Common myeloid progenitor, CD34-positive (primary cell): ENCODE results near the gene KCNT1.

Experiments used
- CTCF ChIA-PET: fragments of 350-600 bp; sonication (Branson Sonifier 250); formaldehyde crosslinking; loops from one replicate; lab custom pipeline; 2021; ENCODE audit warnings: antibody characterized with exemption; lab: Charles Lee
- POLR2A ChIA-PET: fragments of 350-600 bp; sonication (Branson Sonifier 250); formaldehyde crosslinking; loops from one replicate; lab custom pipeline; 2021; ENCODE audit warnings: antibody characterized with exemption; lab: Charles Lee
- DNase-seq, 3 donors: peaks; one replicate each; pipeline versions ENCODE4 v3.0.0 to v3.0.0-alpha.2; 2013
- H3K27ac ChIP-seq, 2 experiments: 1 replicate in 1 of 2; 2 replicates in 1 of 2; pipeline ENCODE4 v1.7.0; 2013; ENCODE audit warnings: inconsistent platforms in 2 of 2, low read length in 2 of 2, mild to moderate bottlenecking in 2 of 2, low read depth in 1 of 2, moderate library complexity in 1 of 2; ENCODE audit not compliant: severe bottlenecking in 2 of 2, insufficient read depth in 1 of 2, poor library complexity in 1 of 2
- H3K27me3 ChIP-seq, 5 experiments: replicated peaks in 2 of 5; 1 replicate in 3 of 5; 2 replicates in 2 of 5; pipeline versions ENCODE4 v1.6.1 to v1.7.0; 2013; ENCODE audit warnings: low read length in 4 of 5, mild to moderate bottlenecking in 2 of 5, moderate library complexity in 2 of 5, inconsistent platforms in 1 of 5; ENCODE audit not compliant: insufficient read depth in 5 of 5, control insufficient read depth in 4 of 5
- H3K36me3 ChIP-seq, 4 experiments: 1 replicate in 2 of 4; 2 replicates in 2 of 4; pipeline versions ENCODE4 v1.6.1 to v1.7.0; 2013; ENCODE audit warnings: low read length in 3 of 4, control low read depth in 1 of 4, mild to moderate bottlenecking in 1 of 4; ENCODE audit not compliant: control insufficient read depth in 4 of 4, insufficient read depth in 4 of 4
- H3K4me1 ChIP-seq, 4 experiments: 1 replicate in 3 of 4; 2 replicates in 1 of 4; pipeline versions ENCODE4 v1.6.1 to v1.7.1; 2013; ENCODE audit warnings: low read length in 3 of 4, mild to moderate bottlenecking in 3 of 4, control low read depth in 1 of 4, inconsistent platforms in 1 of 4, moderate library complexity in 1 of 4; ENCODE audit not compliant: control insufficient read depth in 4 of 4, insufficient read depth in 4 of 4; ENCODE audit errors: control extremely low read depth in 1 of 4
- H3K4me3 ChIP-seq, 7 experiments: 1 replicate in 4 of 7; 2 replicates in 3 of 7; pipeline versions ENCODE4 v1.5.1 to v1.7.0; 2013; ENCODE audit warnings: mild to moderate bottlenecking in 7 of 7, low read length in 6 of 7, moderate library complexity in 6 of 7, inconsistent platforms in 2 of 7, low read depth in 2 of 7, control low read depth in 1 of 7; ENCODE audit not compliant: insufficient read depth in 4 of 7, control insufficient read depth in 1 of 7; ENCODE audit errors: extremely low read depth in 1 of 7
- H3K9me3 ChIP-seq, 5 experiments: 1 replicate in 4 of 5; 2 replicates in 1 of 5; pipeline versions ENCODE4 v1.6.1 to v1.7.1; 2013; ENCODE audit warnings: low read length in 4 of 5, mild to moderate bottlenecking in 2 of 5, inconsistent platforms in 1 of 5, low read depth in 1 of 5, moderate library complexity in 1 of 5; ENCODE audit not compliant: control insufficient read depth in 4 of 5, insufficient read depth in 2 of 5; ENCODE audit errors: control extremely low read depth in 1 of 5
- WGBS: methylation state at CpG from one replicate; pipeline ENCODE4 v1.1.5; 2013; ENCODE audit not compliant: insufficient coverage; 5-methylcytosine and 5-hydroxymethylcytosine counted together

KCNT1 gene

GRCh38 chr9:135765416-135765815, 63.4 kb downstream of the KCNT1 start:
- Histone ChIP-seq H3K27ac (no peak overlapping the region), H3K36me3 (no peaks in the 10 kb centered on the region), H3K4me3 (no peak overlapping the region), H3K4me1 (no peaks in the 10 kb centered on the region), H3K9me3 (peaks cover 0 to 25% (median 21%) of the 10 kb centered on the region in 5 experiments), H3K27me3 (peaks cover 0 to 3% (median 0%) of the 10 kb centered on the region in 5 experiments)
- 96% methylated on average over 10 of the region's 13 CpGs for WGBS
- DNase-seq: no peak
- POLR2A ChIA-PET: no interaction called here
- CTCF ChIA-PET: no interaction called here

GRCh38 chr9:135766251-135766650, 64.3 kb downstream of the KCNT1 start:
- 100% methylated on average over 4 of the region's 4 CpGs for WGBS
- Histone ChIP-seq H3K9me3 (peaks cover 0 to 25% (median 21%) of the 10 kb centered on the region in 5 experiments), H3K4me1 (no peaks in the 10 kb centered on the region), H3K36me3 (no peaks in the 10 kb centered on the region), H3K27me3 (peaks cover 0 to 3% (median 0%) of the 10 kb centered on the region in 5 experiments), H3K4me3 (no peak overlapping the region), H3K27ac (no peak overlapping the region)
- ChIA-PET CTCF (no interaction called here), POLR2A (no interaction called here)
- DNase-seq: peak; percentile 30 to 56 (median 53)

GRCh38 chr9:135766707-135767106, 64.7 kb downstream of the KCNT1 start:
- Histone ChIP-seq H3K27me3 (peaks cover 0 to 3% (median 0%) of the 10 kb centered on the region in 5 experiments), H3K27ac (no peak overlapping the region), H3K4me3 (no peak overlapping the region), H3K4me1 (no peaks in the 10 kb centered on the region), H3K9me3 (peaks cover 0 to 25% (median 21%) of the 10 kb centered on the region in 5 experiments), H3K36me3 (no peaks in the 10 kb centered on the region)
- POLR2A ChIA-PET: no interaction called here
- DNase-seq: no peak
- CTCF ChIA-PET: no interaction called here
- 92% methylated on average over 4 of the region's 4 CpGs for WGBS

GRCh38 chr9:135768516-135769218, 66.7 kb downstream of the KCNT1 start:
- 96% methylated on average over 39 of the region's 43 CpGs for WGBS
- H3K27ac ChIP-seq: no peak overlapping the region
- ChIA-PET POLR2A (no interaction called here), CTCF (no interaction called here)
- no peaks in the 10 kb centered on the region for H3K4me1 ChIP-seq
- no peak for DNase-seq
- H3K27me3 ChIP-seq: peaks cover 0 to 2% (median 0%) of the 10 kb centered on the region in 5 experiments
- no peaks in the 10 kb centered on the region for H3K36me3 ChIP-seq
- no peak overlapping the region for H3K4me3 ChIP-seq
- H3K9me3 ChIP-seq: peaks cover 0 to 25% (median 21%) of the 10 kb centered on the region in 5 experiments

GRCh38 chr9:135769489-135770202, 67.7 kb downstream of the KCNT1 start:
- WGBS: 89% methylated on average over 20 of the region's 32 CpGs
- ChIA-PET POLR2A (no interaction called here), CTCF (no interaction called here)
- H3K9me3 ChIP-seq: peaks cover 0 to 25% (median 21%) of the 10 kb centered on the region in 5 experiments
- no peak overlapping the region for H3K27ac ChIP-seq
- H3K4me1 ChIP-seq: no peaks in the 10 kb centered on the region
- no peaks in the 10 kb centered on the region for H3K27me3 ChIP-seq
- H3K36me3 ChIP-seq: no peaks in the 10 kb centered on the region
- no peak for DNase-seq
- H3K4me3 ChIP-seq: no peak overlapping the region

- 88% methylated on average over 19 of the region's 19 CpGs for WGBS
- no peak overlapping the region for H3K4me3 ChIP-seq
- no peaks in the 10 kb centered on the region for H3K36me3 ChIP-seq
- ChIA-PET POLR2A (no interaction called here), CTCF (no interaction called here)
- no peaks in the 10 kb centered on the region for H3K4me1 ChIP-seq
- no peak overlapping the region for H3K27ac ChIP-seq
- H3K9me3 ChIP-seq: peaks cover 0 to 23% (median 21%) of the 10 kb centered on the region in 5 experiments
- H3K27me3 ChIP-seq: no peaks in the 10 kb centered on the region
- DNase-seq: peak in 1 of 3 donors; percentile 8
Measured at GRCh38 chr9:135770203-135770535, 68.2 kb downstream of the KCNT1 start.

GRCh38 chr9:135770771-135771170, 68.8 kb downstream of the KCNT1 start:
- CTCF ChIA-PET: no interaction called here
- peaks cover 0 to 19% (median 16%) of the 10 kb centered on the region in 5 experiments for H3K9me3 ChIP-seq
- WGBS: 91% methylated on average over 26 of the region's 26 CpGs

More at GRCh38 chr9:135770771-135771170, 68.8 kb downstream of the KCNT1 start:
- no peaks in the 10 kb centered on the region for H3K4me1 ChIP-seq
- no peaks in the 10 kb centered on the region for H3K27me3 ChIP-seq
- H3K27ac ChIP-seq: no peak overlapping the region
- no peak for DNase-seq
- H3K36me3 ChIP-seq: no peaks in the 10 kb centered on the region
- POLR2A ChIA-PET: no interaction called here
- no peak overlapping the region for H3K4me3 ChIP-seq
